ENCODE results near the gene VSX2. TPM values are rescaled to one million over a fixed set of nuclear protein-coding genes. Genes with fewer than 3 reads are reported as not detected.

The VSX2 gene
- total and polyA plus RNA-seq, 2 of the 13 experiments (the other 11 are each of a cell fraction or from before 2014, with no cell fraction given) = 0.05 TPM; not detected in 1

DNA sequence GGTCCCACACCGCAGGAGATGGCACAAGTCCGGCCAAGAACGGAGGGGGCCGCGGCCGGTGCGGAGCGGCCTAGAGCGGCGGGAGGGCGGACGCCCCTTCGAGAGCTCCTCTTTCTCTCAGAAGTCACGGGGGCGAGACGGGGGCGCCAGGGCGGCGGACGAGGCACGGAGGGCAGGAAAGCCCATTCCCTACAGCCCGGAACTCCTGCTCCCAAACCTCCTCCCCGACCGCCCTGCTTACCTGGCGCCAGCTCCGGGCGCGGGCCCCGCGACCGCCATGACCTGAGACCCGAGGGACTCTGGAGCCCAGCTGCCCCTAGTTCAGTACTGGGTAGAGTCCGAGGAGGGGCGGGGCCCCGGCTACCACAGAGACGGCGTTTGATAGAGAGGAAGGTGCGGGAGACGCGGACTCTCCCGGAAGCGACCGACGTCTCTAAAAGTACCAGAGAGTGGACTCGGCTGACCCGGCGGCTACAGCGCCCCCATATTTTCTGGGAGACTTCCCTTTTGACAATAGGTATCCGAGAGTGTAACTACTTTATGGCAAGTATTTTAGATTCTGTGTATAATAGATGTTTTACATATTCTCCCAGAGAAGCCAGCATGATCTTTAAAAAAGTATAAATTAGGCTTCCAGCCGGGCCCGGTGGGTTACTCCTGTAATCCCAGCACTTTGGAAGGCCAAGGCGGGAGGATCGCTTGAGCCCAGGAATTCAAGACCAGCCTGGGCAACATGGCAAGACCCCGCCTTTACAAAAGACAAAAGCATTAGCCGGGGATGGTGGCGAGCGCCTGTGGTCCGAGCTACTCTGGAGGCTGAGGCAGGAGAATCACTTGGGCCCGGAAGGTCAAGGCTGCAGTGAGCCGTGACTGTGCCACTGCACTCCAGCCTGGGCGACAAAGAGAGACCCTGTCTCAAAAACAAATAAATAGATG lies 63.7 kb downstream of the VSX2 start, which contains the start of gene ABCD4 (continued):
- TF ChIP-seq ZBTB26 (CRISPR knock-in tag; IDR thresholded peaks at IDR 0.05; ENCODE audit: borderline replicate concordance) (peak; percentile 56; the same call in 1 of the 2 replicates), NFYB (CRISPR knock-in tag; IDR thresholded peaks at IDR 0.05) (peak; percentile 18; the same call in 1 of the 2 replicates), JUN (CRISPR knock-in tag; IDR thresholded peaks at IDR 0.05) (no peak), MBD4 (IDR thresholded peaks at IDR 0.05; ENCODE audit: borderline replicate concordance, low read length) (no peak), ZBED4 (CRISPR knock-in tag; IDR thresholded peaks at IDR 0.05; ENCODE audit: borderline replicate concordance) (peak; percentile 67; the same call in 1 of the 2 replicates), ZNF292 (CRISPR knock-in tag; IDR thresholded peaks at IDR 0.05; ENCODE audit: borderline replicate concordance, low read depth) (peak; percentile 66; the same call in 1 of the 2 replicates), KDM4B (CRISPR knock-in tag; IDR thresholded peaks at IDR 0.05) (no peak), SPEN (CRISPR knock-in tag; IDR thresholded peaks at IDR 0.05; ENCODE audit: low read depth) (no peak; the same call in none of the 2 replicates), ZFAT (CRISPR knock-in tag; conservative IDR thresholded peaks at IDR 0.05) (no peak), PAWR (CRISPR knock-in tag; IDR thresholded peaks at IDR 0.05; ENCODE audit: borderline replicate concordance) (no peak), FIP1L1 (IDR thresholded peaks at IDR 0.05; ENCODE audit: borderline replicate concordance, insufficient read depth, low read depth, low read length) (no peak), ZIK1 (CRISPR knock-in tag; IDR thresholded peaks at IDR 0.05; ENCODE audit: borderline replicate concordance, low read depth) (peak; percentile 75; the same call in 1 of the 2 replicates)
- TF ChIP-seq, protein P1, sequence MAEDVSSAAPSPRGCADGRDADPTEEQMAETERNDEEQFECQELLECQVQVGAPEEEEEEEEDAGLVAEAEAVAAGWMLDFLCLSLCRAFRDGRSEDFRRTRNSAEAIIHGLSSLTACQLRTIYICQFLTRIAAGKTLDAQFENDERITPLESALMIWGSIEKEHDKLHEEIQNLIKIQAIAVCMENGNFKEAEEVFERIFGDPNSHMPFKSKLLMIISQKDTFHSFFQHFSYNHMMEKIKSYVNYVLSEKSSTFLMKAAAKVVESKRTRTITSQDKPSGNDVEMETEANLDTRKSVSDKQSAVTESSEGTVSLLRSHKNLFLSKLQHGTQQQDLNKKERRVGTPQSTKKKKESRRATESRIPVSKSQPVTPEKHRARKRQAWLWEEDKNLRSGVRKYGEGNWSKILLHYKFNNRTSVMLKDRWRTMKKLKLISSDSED (CRISPR knock-in tag; IDR thresholded peaks at IDR 0.05) = no peak
- TF ChIP-seq, protein P2, sequence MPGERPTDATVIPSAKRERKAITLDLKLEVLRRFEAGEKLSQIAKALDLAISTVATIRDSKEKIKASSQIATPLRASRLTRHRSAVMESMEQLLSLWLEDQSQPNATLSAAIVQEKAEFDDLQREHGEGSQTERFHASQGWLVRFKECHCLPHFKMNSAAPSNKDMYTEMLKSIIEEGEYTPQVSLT (CRISPR knock-in tag; IDR thresholded peaks at IDR 0.05; ENCODE audit: borderline replicate concordance, low read depth) = no peak
- TF ChIP-seq, protein P3, sequence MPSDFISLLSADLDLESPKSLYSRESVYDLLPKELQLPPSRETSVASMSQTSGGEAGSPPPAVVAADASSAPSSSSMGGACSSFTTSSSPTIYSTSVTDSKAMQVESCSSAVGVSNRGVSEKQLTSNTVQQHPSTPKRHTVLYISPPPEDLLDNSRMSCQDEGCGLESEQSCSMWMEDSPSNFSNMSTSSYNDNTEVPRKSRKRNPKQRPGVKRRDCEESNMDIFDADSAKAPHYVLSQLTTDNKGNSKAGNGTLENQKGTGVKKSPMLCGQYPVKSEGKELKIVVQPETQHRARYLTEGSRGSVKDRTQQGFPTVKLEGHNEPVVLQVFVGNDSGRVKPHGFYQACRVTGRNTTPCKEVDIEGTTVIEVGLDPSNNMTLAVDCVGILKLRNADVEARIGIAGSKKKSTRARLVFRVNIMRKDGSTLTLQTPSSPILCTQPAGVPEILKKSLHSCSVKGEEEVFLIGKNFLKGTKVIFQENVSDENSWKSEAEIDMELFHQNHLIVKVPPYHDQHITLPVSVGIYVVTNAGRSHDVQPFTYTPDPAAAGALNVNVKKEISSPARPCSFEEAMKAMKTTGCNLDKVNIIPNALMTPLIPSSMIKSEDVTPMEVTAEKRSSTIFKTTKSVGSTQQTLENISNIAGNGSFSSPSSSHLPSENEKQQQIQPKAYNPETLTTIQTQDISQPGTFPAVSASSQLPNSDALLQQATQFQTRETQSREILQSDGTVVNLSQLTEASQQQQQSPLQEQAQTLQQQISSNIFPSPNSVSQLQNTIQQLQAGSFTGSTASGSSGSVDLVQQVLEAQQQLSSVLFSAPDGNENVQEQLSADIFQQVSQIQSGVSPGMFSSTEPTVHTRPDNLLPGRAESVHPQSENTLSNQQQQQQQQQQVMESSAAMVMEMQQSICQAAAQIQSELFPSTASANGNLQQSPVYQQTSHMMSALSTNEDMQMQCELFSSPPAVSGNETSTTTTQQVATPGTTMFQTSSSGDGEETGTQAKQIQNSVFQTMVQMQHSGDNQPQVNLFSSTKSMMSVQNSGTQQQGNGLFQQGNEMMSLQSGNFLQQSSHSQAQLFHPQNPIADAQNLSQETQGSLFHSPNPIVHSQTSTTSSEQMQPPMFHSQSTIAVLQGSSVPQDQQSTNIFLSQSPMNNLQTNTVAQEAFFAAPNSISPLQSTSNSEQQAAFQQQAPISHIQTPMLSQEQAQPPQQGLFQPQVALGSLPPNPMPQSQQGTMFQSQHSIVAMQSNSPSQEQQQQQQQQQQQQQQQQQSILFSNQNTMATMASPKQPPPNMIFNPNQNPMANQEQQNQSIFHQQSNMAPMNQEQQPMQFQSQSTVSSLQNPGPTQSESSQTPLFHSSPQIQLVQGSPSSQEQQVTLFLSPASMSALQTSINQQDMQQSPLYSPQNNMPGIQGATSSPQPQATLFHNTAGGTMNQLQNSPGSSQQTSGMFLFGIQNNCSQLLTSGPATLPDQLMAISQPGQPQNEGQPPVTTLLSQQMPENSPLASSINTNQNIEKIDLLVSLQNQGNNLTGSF (CRISPR knock-in tag; IDR thresholded peaks at IDR 0.05) = no peak

Data from HepG2 (cell line).